Fibroblast of the conjunctiva (primary cell): ENCODE data around the gene GNL1.
A peak's percentile ranks its signal among the peaks of the same experiment; 100 is the strongest.

Source experiments
- DNase-seq: peaks from one replicate; pipeline ENCODE4 v3.0.0-alpha.2; 2010; ENCODE audit warnings: low read depth

The GNL1 gene

GRCh38 chr6:30556066-30556905, at the start of gene GNL1:
TSS of gene GNL1 (minus strand) at chr6:30556489. CDS start at chr6:30556203, 286 bp downstream.
- DNase-seq, result peak; percentile 75

- no peak for DNase-seq
These were observed 47.7 kb upstream of the GNL1 start for GRCh38 chr6:30603961-30604360.

GRCh38 chr6:30601815-30602641, 45.7 kb upstream of the GNL1 start:
- DNase-seq, result no peak

GRCh38 chr6:30601436-30601814, 45.1 kb upstream of the GNL1 start:
- no peak for DNase-seq

- DNase-seq, result no peak
These were observed 44.2 kb upstream of the GNL1 start for GRCh38 chr6:30600451-30600961.

- DNase-seq, result no peak
These were observed 43.5 kb upstream of the GNL1 start for GRCh38 chr6:30599625-30600324.

GRCh38 chr6:30598912-30599624, 42.8 kb upstream of the GNL1 start:
- DNase-seq, result no peak

- DNase-seq, result peak; percentile 63
These were observed 41.2 kb upstream of the GNL1 start for GRCh38 chr6:30597315-30598144.

GRCh38 chr6:30592287-30592686, 36.0 kb upstream of the GNL1 start:
- no peak for DNase-seq

- DNase-seq, result no peak
These were observed 34.7 kb upstream of the GNL1 start for GRCh38 chr6:30591008-30591407.

GRCh38 chr6:30590509-30590908, 34.2 kb upstream of the GNL1 start:
- DNase-seq, result no peak

- no peak for DNase-seq
These were observed 33.6 kb upstream of the GNL1 start for GRCh38 chr6:30589754-30590358.

GRCh38 chr6:30583921-30584320, 27.6 kb upstream of the GNL1 start:
- DNase-seq, result no peak

GRCh38 chr6:30578051-30578450, 21.8 kb upstream of the GNL1 start:
- no peak for DNase-seq

- DNase-seq, result no peak
These were observed 16.8 kb upstream of the GNL1 start for GRCh38 chr6:30573113-30573512.

GRCh38 chr6:30572148-30572547, 15.9 kb upstream of the GNL1 start:
- DNase-seq, result no peak

GRCh38 chr6:30571762-30572082, 15.4 kb upstream of the GNL1 start:
- no peak for DNase-seq

GRCh38 chr6:30571075-30571761, 14.9 kb upstream of the GNL1 start, which contains the start of gene ABCF1:
TSS of gene ABCF1 (plus strand) at chr6:30571442. CDS start at chr6:30571488, 46 bp downstream.
- DNase-seq, result peak; percentile 95

GRCh38 chr6:30570740-30571074, 14.4 kb upstream of the GNL1 start:
- DNase-seq, result no peak

GRCh38 chr6:30570263-30570662, 14.0 kb upstream of the GNL1 start:
- DNase-seq, result no peak
